Right lung (tissue), 5 donors: ENCODE data around the gene IBA57. TPM values are rescaled to one million over a fixed set of nuclear protein-coding genes. Genes with fewer than 3 reads are reported as not detected.

ENCODE experiments used
- DNase-seq, 2 donors: peaks; one replicate each; pipeline ENCODE4 v3.0.0-alpha.2; 2013
- polyA plus RNA-seq, 5 donors: library from polyadenylated mRNA; unstranded; fragments of 120-200 nt; gene quantifications; one replicate each; pipeline versions ENCODE4 v1.2.1 to v1.2.3, GENCODE V29; 2013; ENCODE audit warnings: inconsistent platforms in 1 of 5, low replicate concordance in 1 of 5; ENCODE audit not compliant: insufficient read length in 5 of 5, insufficient read depth in 1 of 5

The IBA57 gene
- polyA plus RNA-seq, 5 donors = 4.5 to 8.4 (median 5.7) TPM

GRCh38 chr1:228154670-228155571 is 10.7 kb upstream of the IBA57 start:
- no peak for DNase-seq

DNA sequence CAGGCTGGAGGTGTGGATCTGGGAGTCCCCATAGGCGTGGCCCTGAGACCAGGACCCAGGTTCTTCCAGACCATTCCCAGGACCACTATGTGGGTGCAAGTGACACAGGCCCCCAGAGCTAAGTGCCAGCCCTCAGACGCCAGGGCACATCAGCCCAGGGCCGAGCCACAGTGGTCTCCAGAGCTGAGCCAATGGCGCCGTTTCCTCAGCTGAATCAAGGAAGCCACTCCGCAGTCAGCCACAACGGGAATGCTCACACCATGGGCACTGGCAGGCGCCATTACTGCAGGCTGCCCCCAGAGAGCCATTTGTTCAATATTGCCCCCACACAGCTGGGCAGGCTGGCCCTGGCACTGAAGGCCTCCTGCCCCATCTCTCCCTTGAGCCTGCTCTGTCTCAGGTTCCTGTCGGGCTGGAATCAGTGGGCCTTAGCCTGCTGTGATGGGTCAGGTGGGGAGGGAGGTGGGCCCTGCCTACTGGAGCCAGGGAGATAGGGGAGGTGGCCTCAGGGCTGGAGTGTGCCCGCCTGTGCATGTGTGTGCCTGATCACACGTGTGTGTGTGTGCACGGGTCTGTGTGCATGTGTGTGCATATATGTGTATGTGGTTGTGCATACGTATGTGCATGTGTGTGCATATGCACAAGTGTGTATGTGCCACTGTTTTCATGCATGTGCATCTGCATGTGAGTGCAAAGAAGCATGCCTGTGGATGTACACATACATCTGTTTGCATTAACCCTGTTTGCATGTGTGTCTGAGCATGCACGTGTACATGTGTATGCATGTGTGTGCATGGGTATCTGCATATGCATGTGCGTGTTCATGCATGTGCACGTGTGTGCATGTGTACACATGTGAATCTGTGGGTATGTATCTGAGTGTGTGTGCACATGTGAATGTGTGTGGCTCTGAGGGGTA is 9.7 kb upstream of the IBA57 start:
- no peak for DNase-seq

- DNase-seq = no peak
Measured at GRCh38 chr1:228156515-228156881, 9.1 kb upstream of the IBA57 start.

DNA sequence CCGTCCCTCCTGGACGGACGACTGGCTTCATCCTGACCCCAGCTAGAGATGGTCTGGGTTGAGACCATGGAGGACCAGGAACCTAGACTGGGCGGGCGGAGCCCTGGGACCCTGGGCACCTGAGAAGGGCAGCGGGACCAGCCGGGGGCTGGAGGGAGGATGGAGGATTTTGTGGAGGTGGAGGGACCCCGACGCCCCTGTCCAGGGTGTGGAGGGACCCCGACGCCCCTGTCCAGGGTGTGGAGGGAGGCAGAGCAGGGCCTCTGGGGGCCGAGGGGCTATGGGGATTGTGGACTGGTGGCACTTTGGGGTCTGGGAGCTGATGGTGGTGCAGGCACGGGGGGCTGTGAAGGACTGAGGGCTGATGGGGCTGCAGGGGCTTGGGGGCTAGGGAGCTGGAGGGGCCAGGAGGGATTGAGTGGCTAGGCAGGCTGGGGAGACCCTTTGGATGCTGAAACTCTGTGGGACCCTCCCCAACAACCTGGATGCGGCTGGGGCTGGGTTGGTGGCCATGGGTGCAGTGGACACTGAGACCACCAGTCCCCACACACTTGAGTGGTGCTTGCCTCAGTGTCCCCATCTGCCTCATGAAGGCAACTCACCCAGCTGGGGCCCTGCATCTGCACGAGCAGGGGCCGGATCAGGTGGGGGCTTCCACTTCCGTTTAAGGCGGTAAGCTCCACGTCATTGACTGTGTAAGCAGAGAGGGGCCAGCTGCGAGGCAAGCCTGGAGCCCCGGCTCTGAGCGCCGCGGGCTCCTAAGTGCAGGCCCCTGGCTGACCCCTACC is 8.5 kb upstream of the IBA57 start:
- no peak for DNase-seq

DNA sequence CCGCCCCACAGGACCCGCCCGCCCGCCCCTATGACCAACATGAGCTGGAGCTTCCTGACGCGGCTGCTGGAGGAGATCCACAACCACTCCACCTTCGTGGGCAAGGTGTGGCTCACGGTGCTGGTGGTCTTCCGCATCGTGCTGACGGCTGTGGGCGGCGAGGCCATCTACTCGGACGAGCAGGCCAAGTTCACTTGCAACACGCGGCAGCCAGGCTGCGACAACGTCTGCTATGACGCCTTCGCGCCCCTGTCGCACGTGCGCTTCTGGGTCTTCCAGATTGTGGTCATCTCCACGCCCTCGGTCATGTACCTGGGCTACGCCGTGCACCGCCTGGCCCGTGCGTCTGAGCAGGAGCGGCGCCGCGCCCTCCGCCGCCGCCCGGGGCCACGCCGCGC is 7.9 kb upstream of the IBA57 start:
- no peak for DNase-seq

DNA sequence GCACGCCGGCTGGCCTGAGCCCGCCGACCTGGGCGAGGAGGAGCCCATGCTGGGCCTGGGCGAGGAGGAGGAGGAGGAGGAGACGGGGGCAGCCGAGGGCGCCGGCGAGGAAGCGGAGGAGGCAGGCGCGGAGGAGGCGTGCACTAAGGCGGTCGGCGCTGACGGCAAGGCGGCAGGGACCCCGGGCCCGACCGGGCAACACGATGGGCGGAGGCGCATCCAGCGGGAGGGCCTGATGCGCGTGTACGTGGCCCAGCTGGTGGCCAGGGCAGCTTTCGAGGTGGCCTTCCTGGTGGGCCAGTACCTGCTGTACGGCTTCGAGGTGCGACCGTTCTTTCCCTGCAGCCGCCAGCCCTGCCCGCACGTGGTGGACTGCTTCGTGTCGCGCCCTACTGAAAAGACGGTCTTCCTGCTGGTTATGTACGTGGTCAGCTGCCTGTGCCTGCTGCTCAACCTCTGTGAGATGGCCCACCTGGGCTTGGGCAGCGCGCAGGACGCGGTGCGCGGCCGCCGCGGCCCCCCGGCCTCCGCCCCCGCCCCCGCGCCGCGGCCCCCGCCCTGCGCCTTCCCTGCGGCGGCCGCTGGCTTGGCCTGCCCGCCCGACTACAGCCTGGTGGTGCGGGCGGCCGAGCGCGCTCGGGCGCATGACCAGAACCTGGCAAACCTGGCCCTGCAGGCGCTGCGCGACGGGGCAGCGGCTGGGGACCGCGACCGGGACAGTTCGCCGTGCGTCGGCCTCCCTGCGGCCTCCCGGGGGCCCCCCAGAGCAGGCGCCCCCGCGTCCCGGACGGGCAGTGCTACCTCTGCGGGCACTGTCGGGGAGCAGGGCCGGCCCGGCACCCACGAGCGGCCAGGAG is 7.2 kb upstream of the IBA57 start:
- no peak for DNase-seq

DNA sequence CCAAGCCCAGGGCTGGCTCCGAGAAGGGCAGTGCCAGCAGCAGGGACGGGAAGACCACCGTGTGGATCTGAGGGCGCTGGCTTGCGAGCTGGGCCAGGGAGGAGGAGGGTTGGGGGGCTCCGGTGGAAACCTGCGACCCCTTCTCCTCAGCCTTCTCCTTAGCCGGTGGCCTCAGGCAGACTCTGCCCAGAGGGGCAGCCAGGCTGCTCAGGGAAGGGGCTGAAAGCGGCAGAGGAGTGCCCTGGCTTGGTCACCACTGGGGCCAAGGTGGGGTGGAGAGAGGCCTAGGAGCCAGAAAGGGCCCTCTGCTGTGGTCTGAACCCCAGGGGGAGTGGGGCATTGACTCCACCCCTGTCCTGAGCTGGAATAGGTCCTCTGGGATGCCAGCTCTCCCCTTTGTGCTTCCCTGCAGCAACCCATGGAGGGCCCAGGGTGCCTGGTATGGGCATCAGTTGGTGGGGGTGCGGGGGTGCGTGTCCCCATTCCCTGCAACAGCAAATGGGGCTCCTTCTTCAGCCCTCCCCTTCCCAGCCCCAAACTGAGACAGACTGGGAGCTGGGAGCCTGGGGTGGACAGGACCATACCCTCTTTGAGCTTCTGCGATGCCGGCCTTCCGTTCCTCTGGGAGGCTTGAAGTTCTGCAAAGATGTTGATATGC is 6.5 kb upstream of the IBA57 start:
- DNase-seq = no peak

DNA sequence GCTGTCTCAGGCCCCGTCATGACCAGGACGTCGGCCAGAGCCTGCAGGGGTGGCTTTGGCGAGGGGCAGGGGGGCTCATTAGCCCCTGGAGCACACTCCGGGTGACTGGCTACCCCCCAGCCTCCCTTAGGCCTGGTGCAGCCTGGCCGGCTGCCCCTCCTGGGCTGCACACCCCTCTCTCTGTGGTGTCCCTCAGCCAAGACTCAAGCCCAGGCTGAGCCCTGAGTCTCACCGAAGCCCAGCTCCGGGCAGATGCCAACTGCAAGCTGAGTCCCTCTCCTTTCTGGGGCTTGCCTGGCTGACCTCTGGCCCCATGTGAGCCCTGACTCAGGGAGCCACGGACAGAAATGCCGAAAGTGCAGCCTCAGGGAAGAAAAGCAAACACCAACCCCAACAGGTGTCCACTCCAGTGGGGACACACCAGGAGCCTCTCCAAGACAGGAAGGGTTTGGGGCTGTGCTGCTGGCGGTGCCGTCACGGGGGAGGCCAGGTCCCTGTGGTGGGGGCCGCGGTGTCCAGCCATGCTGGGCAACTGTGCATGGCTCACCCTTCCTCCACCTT is 5.3 kb upstream of the IBA57 start:
- DNase-seq = no peak

DNA sequence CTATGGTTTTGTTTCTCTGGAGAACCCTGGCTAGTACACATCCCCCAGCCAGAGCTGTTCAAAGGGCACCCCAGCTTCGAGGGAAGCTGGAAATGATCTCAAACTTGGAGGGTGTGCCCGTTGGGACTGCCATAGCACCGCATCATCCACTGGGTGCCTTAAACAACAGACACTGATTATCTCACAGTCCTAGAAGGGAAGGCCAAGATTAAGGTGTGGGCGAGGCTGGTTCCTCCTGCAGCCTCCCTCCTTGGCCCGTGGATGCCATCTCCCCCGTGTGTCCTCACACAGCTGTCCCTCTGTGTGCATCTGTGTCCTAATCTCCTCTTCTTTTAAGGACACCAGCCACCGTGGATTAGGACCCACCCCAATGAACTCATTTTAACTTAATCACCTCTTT is 4.2 kb upstream of the IBA57 start:
- DNase-seq = no peak

DNA sequence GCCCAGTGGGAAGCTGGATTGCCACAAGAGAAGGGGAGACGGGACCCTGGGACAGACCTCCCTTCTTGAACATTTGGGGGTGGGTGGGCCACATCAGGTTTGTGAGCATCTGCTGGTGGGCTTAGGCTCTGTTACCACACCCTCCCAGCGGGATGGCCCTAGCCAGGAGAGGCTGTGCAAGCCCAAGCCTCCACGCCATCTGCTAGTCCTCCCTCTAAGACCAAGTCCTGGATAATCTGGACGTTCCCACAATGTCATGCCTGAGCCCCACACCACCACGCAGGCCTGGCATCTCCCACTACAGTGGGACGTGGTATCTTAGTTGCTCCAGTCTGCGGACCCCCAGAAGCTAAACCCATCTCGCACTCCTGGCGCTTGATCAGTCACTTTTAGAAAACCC is 3.7 kb upstream of the IBA57 start:
- no peak for DNase-seq

- no peak for DNase-seq
Measured at GRCh38 chr1:228162286-228163006, 3.2 kb upstream of the IBA57 start.

GRCh38 chr1:228163007-228163753 is 2.4 kb upstream of the IBA57 start:
- DNase-seq = peak in 1 of 2 donors; percentile 45

GRCh38 chr1:228163776-228164519 is 1.7 kb upstream of the IBA57 start:
- no peak for DNase-seq

GRCh38 chr1:228164561-228165371 is 838 bp upstream of the IBA57 start:
- no peak for DNase-seq

- DNase-seq = peak in 1 of 2 donors; percentile 63
Measured at GRCh38 chr1:228166170-228166936, 749 bp downstream of the IBA57 start.
